ENCODE measurements around the gene THOC2.

Gene THOC2

GRCh38 chrX:123607270-123607669 is 125.6 kb downstream of the THOC2 start:
- H2BK5ac ChIP-seq (ENCODE audit: low read length), result no peak overlapping the region
- H3K23ac ChIP-seq (ENCODE audit: low read length), result no peak overlapping the region
- no peak for DNase-seq
- H3K4me2 ChIP-seq (ENCODE audit: low read length), result no peak overlapping the region
- no CpG with 5 or more reads among the region's 1 CpG for WGBS (ENCODE audit: extremely low coverage, insufficient coverage, low lambda C conversion rate)
- H4K8ac ChIP-seq (ENCODE audit: low read depth, low read length), result no peak overlapping the region
- H3K27me3 ChIP-seq (ENCODE audit: insufficient read depth, low read length, poor library complexity), result no peaks in the 10 kb centered on the region
- no peak overlapping the region for H2AK5ac ChIP-seq (ENCODE audit: low read length)
- H3K27ac ChIP-seq (ENCODE audit: low read depth, low read length), result no peak overlapping the region
- H2BK120ac ChIP-seq (ENCODE audit: low read depth, low read length), result no peak overlapping the region
- H3K36me3 ChIP-seq (ENCODE audit: control insufficient read depth, insufficient read depth, low read length), result no peaks in the 10 kb centered on the region
- H2BK15ac ChIP-seq (replicated peaks; ENCODE audit: low read depth), result no peak overlapping the region
- H3K56ac ChIP-seq (ENCODE audit: low read length), result no peak overlapping the region
- H3K4ac ChIP-seq (ENCODE audit: low read depth, low read length), result no peak overlapping the region
- no peak overlapping the region for H3K4me3 ChIP-seq (ENCODE audit: low read length)
- no peak overlapping the region for H4K5ac ChIP-seq (ENCODE audit: low read length)
- no peak overlapping the region for H3K9ac ChIP-seq (ENCODE audit: low read length)
- no peak overlapping the region for H3K18ac ChIP-seq (ENCODE audit: low read length)
- no peaks in the 10 kb centered on the region for H3K79me2 ChIP-seq (ENCODE audit: control insufficient read depth, insufficient read depth, low read length)
- no peaks in the 10 kb centered on the region for H3K4me1 ChIP-seq (ENCODE audit: control insufficient read depth, low read depth, low read length)
- no peaks in the 10 kb centered on the region for H3K79me1 ChIP-seq (ENCODE audit: low read length)

- Histone ChIP-seq H3K4me3 (ENCODE audit: low read length) (no peak overlapping the region), H3K4me2 (ENCODE audit: low read length) (no peak overlapping the region), H3K4me1 (ENCODE audit: control insufficient read depth, low read depth, low read length) (no peaks in the 10 kb centered on the region), H2BK120ac (ENCODE audit: low read depth, low read length) (no peak overlapping the region), H3K56ac (ENCODE audit: low read length) (no peak overlapping the region), H3K18ac (ENCODE audit: low read length) (no peak overlapping the region), H3K79me2 (ENCODE audit: control insufficient read depth, insufficient read depth, low read length) (no peaks in the 10 kb centered on the region), H4K8ac (ENCODE audit: low read depth, low read length) (no peak overlapping the region), H3K4ac (ENCODE audit: low read depth, low read length) (no peak overlapping the region), H3K27me3 (ENCODE audit: insufficient read depth, low read length, poor library complexity) (no peaks in the 10 kb centered on the region), H3K23ac (ENCODE audit: low read length) (no peak overlapping the region), H2BK15ac (replicated peaks; ENCODE audit: low read depth) (no peak overlapping the region), H4K5ac (ENCODE audit: low read length) (no peak overlapping the region), H3K79me1 (ENCODE audit: low read length) (no peaks in the 10 kb centered on the region), H2AK5ac (ENCODE audit: low read length) (no peak overlapping the region), H3K36me3 (ENCODE audit: control insufficient read depth, insufficient read depth, low read length) (no peaks in the 10 kb centered on the region), H3K9ac (ENCODE audit: low read length) (no peak overlapping the region), H3K27ac (ENCODE audit: low read depth, low read length) (no peak overlapping the region), H2BK5ac (ENCODE audit: low read length) (no peak overlapping the region)
- WGBS (ENCODE audit: extremely low coverage, insufficient coverage, low lambda C conversion rate), result no CpG with 5 or more reads among the region's 5 CpGs
- DNase-seq, result no peak
These were observed 129.4 kb downstream of the THOC2 start for GRCh38 chrX:123603491-123603890.

GRCh38 chrX:123601437-123601836 is 131.4 kb downstream of the THOC2 start:
- WGBS (ENCODE audit: extremely low coverage, insufficient coverage, low lambda C conversion rate), result no CpG with 5 or more reads among the region's 3 CpGs
- no peak overlapping the region for H2AK5ac ChIP-seq (ENCODE audit: low read length)
- H3K4ac ChIP-seq (ENCODE audit: low read depth, low read length), result no peak overlapping the region

GRCh38 chrX:123600181-123600580 is 132.7 kb downstream of the THOC2 start:
- no peak overlapping the region for H4K8ac ChIP-seq (ENCODE audit: low read depth, low read length)
- no peak overlapping the region for H3K9ac ChIP-seq (ENCODE audit: low read length)
- no peak overlapping the region for H3K23ac ChIP-seq (ENCODE audit: low read length)
- H2AK5ac ChIP-seq (ENCODE audit: low read length), result no peak overlapping the region
- no peak overlapping the region for H3K4ac ChIP-seq (ENCODE audit: low read depth, low read length)
- no peaks in the 10 kb centered on the region for H3K4me1 ChIP-seq (ENCODE audit: control insufficient read depth, low read depth, low read length)
- no peaks in the 10 kb centered on the region for H3K36me3 ChIP-seq (ENCODE audit: control insufficient read depth, insufficient read depth, low read length)
- no peak overlapping the region for H4K5ac ChIP-seq (ENCODE audit: low read length)
- H3K79me1 ChIP-seq (ENCODE audit: low read length), result no peaks in the 10 kb centered on the region
- H3K18ac ChIP-seq (ENCODE audit: low read length), result no peak overlapping the region
- no peak overlapping the region for H3K27ac ChIP-seq (ENCODE audit: low read depth, low read length)
- H2BK15ac ChIP-seq (replicated peaks; ENCODE audit: low read depth), result no peak overlapping the region
- no peak overlapping the region for H2BK120ac ChIP-seq (ENCODE audit: low read depth, low read length)
- H3K4me3 ChIP-seq (ENCODE audit: low read length), result no peak overlapping the region
- WGBS (ENCODE audit: extremely low coverage, insufficient coverage, low lambda C conversion rate), result no CpG with 5 or more reads among the region's 2 CpGs
- H2BK5ac ChIP-seq (ENCODE audit: low read length), result no peak overlapping the region
- H3K4me2 ChIP-seq (ENCODE audit: low read length), result no peak overlapping the region
- no peaks in the 10 kb centered on the region for H3K79me2 ChIP-seq (ENCODE audit: control insufficient read depth, insufficient read depth, low read length)
- DNase-seq, result no peak
- no peak overlapping the region for H3K56ac ChIP-seq (ENCODE audit: low read length)
- no peaks in the 10 kb centered on the region for H3K27me3 ChIP-seq (ENCODE audit: insufficient read depth, low read length, poor library complexity)

More at GRCh38 chrX:123601437-123601836, 131.4 kb downstream of the THOC2 start:
- Histone ChIP-seq H3K79me1 (ENCODE audit: low read length) (no peaks in the 10 kb centered on the region), H3K18ac (ENCODE audit: low read length) (no peak overlapping the region), H4K5ac (ENCODE audit: low read length) (no peak overlapping the region), H3K4me2 (ENCODE audit: low read length) (no peak overlapping the region), H3K27me3 (ENCODE audit: insufficient read depth, low read length, poor library complexity) (no peaks in the 10 kb centered on the region), H3K27ac (ENCODE audit: low read depth, low read length) (no peak overlapping the region), H3K36me3 (ENCODE audit: control insufficient read depth, insufficient read depth, low read length) (no peaks in the 10 kb centered on the region), H3K9ac (ENCODE audit: low read length) (no peak overlapping the region), H3K23ac (ENCODE audit: low read length) (no peak overlapping the region), H3K4me3 (ENCODE audit: low read length) (no peak overlapping the region), H2BK120ac (ENCODE audit: low read depth, low read length) (no peak overlapping the region), H3K56ac (ENCODE audit: low read length) (no peak overlapping the region), H2BK15ac (replicated peaks; ENCODE audit: low read depth) (no peak overlapping the region), H3K4me1 (ENCODE audit: control insufficient read depth, low read depth, low read length) (no peaks in the 10 kb centered on the region), H4K8ac (ENCODE audit: low read depth, low read length) (no peak overlapping the region), H3K79me2 (ENCODE audit: control insufficient read depth, insufficient read depth, low read length) (no peaks in the 10 kb centered on the region), H2BK5ac (ENCODE audit: low read length) (no peak overlapping the region)
- no peak for DNase-seq

- Histone ChIP-seq H3K4me1 (ENCODE audit: control insufficient read depth, low read depth, low read length) (no peaks in the 10 kb centered on the region), H3K79me1 (ENCODE audit: low read length) (no peaks in the 10 kb centered on the region), H2BK5ac (ENCODE audit: low read length) (no peak overlapping the region), H3K23ac (ENCODE audit: low read length) (no peak overlapping the region), H3K27me3 (ENCODE audit: insufficient read depth, low read length, poor library complexity) (no peaks in the 10 kb centered on the region), H3K9ac (ENCODE audit: low read length) (no peak overlapping the region), H2BK120ac (ENCODE audit: low read depth, low read length) (no peak overlapping the region), H3K27ac (ENCODE audit: low read depth, low read length) (no peak overlapping the region), H3K4ac (ENCODE audit: low read depth, low read length) (no peak overlapping the region), H2AK5ac (ENCODE audit: low read length) (no peak overlapping the region), H3K18ac (ENCODE audit: low read length) (no peak overlapping the region), H4K8ac (ENCODE audit: low read depth, low read length) (no peak overlapping the region), H3K79me2 (ENCODE audit: control insufficient read depth, insufficient read depth, low read length) (no peaks in the 10 kb centered on the region), H3K56ac (ENCODE audit: low read length) (no peak overlapping the region), H3K36me3 (ENCODE audit: control insufficient read depth, insufficient read depth, low read length) (no peaks in the 10 kb centered on the region), H4K5ac (ENCODE audit: low read length) (no peak overlapping the region), H2BK15ac (replicated peaks; ENCODE audit: low read depth) (no peak overlapping the region), H3K4me2 (ENCODE audit: low read length) (no peak overlapping the region), H3K4me3 (ENCODE audit: low read length) (no peak overlapping the region)
- DNase-seq, result no peak
- WGBS (ENCODE audit: extremely low coverage, insufficient coverage, low lambda C conversion rate), result no CpG with 5 or more reads among the region's 6 CpGs
These were observed 141.9 kb downstream of the THOC2 start for GRCh38 chrX:123590842-123591486.

GRCh38 chrX:123588723-123589122 is 144.1 kb downstream of the THOC2 start:
- no peak overlapping the region for H2AK5ac ChIP-seq (ENCODE audit: low read length)
- H3K18ac ChIP-seq (ENCODE audit: low read length), result no peak overlapping the region
- H3K4me1 ChIP-seq (ENCODE audit: control insufficient read depth, low read depth, low read length), result no peaks in the 10 kb centered on the region
- no peak overlapping the region for H2BK5ac ChIP-seq (ENCODE audit: low read length)
- H3K4me3 ChIP-seq (ENCODE audit: low read length), result no peak overlapping the region
- H3K56ac ChIP-seq (ENCODE audit: low read length), result no peak overlapping the region
- no peaks in the 10 kb centered on the region for H3K27me3 ChIP-seq (ENCODE audit: insufficient read depth, low read length, poor library complexity)
- no peak overlapping the region for H3K23ac ChIP-seq (ENCODE audit: low read length)
- H3K79me1 ChIP-seq (ENCODE audit: low read length), result no peaks in the 10 kb centered on the region
- no peak overlapping the region for H3K4me2 ChIP-seq (ENCODE audit: low read length)
- H3K27ac ChIP-seq (ENCODE audit: low read depth, low read length), result no peak overlapping the region
- no CpG with 5 or more reads among the region's 3 CpGs for WGBS (ENCODE audit: extremely low coverage, insufficient coverage, low lambda C conversion rate)
- H4K8ac ChIP-seq (ENCODE audit: low read depth, low read length), result no peak overlapping the region
- H4K5ac ChIP-seq (ENCODE audit: low read length), result no peak overlapping the region
- no peaks in the 10 kb centered on the region for H3K36me3 ChIP-seq (ENCODE audit: control insufficient read depth, insufficient read depth, low read length)
- no peak overlapping the region for H3K4ac ChIP-seq (ENCODE audit: low read depth, low read length)
- H2BK15ac ChIP-seq (replicated peaks; ENCODE audit: low read depth), result no peak overlapping the region
- no peak overlapping the region for H2BK120ac ChIP-seq (ENCODE audit: low read depth, low read length)
- DNase-seq, result no peak
- H3K79me2 ChIP-seq (ENCODE audit: control insufficient read depth, insufficient read depth, low read length), result no peaks in the 10 kb centered on the region
- no peak overlapping the region for H3K9ac ChIP-seq (ENCODE audit: low read length)
